SH-SY5Y (cell line): ENCODE measurements around the gene HCN4.

Experiments
- GATA2 ChIP-seq: IDR thresholded peaks from 2 replicates; pipeline ENCODE4 v1.6.1; 2011; ENCODE audit warnings: mild to moderate bottlenecking, low read depth, low read length
- GATA3 ChIP-seq: IDR thresholded peaks from 2 replicates; pipeline ENCODE4 v1.6.1; 2011; ENCODE audit warnings: low read depth, mild to moderate bottlenecking, low read length, moderate library complexity

- TF ChIP-seq GATA2 (no peak), GATA3 (no peak)
These were observed 92.9 kb downstream of the HCN4 start for GRCh38 chr15:73275862-73276261.
